ENCODE results near the gene ADAMTSL3. TPM values are rescaled to one million over a fixed set of nuclear protein-coding genes. Genes with fewer than 3 reads are reported as not detected.

Gene ADAMTSL3
- total RNA-seq, 1 experiment from 2014 or later = 1.8 TPM

DNA sequence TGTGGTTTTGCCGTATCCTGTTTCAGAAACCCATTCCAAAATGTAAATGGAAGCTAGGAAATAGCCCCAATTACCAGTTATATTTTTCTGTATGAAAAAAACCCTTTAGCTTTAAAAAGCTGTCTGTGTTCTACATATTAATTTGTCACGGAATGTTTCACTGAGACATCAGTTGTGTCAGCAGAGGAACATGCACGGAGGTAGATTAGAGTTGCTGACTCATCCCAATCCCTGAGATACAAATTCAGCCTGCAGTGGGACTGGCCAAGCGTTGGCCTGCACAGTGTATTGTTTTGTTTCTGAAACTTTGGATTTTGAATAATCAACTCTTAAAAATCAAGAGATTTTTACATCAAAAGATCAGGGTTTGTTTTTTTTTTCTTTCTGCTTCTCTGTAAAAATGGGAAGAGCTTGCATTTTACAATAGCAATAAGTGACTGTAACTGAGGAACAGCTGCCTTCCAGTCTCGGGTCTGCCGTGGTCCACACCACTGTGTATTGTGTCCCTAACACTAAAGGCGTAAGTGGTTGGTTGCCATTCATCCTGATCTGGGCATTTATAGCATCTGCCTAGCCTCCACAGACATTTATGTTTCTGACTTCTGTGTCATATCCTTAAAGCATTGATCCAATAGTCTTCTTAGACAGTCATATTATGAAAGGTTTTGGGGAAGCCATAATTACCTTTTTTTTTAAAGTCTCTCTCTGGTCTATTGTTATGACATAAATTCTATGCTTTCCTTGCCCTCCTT lies 218.1 kb downstream of the ADAMTSL3 start:
- Mint-ChIP-seq H3K36me3 (no peaks in the 10 kb centered on the region), H3K4me1 (no peaks in the 10 kb centered on the region), H3K4me3 (no peak overlapping the region), H3K9me3 (no peaks in the 10 kb centered on the region), H3K27me3 (ENCODE audit: low read depth) (no peaks in the 10 kb centered on the region), H3K27ac (no peak overlapping the region)
- no peak for ATAC-seq
- ChIA-PET CTCF (no interaction called here), POLR2A (no interaction called here)
- TF ChIP-seq SMAD4 (CRISPR knock-in tag; IDR thresholded peaks at IDR 0.05) = no peak
- no peak for DNase-seq (ENCODE audit: low spot score)

DNA sequence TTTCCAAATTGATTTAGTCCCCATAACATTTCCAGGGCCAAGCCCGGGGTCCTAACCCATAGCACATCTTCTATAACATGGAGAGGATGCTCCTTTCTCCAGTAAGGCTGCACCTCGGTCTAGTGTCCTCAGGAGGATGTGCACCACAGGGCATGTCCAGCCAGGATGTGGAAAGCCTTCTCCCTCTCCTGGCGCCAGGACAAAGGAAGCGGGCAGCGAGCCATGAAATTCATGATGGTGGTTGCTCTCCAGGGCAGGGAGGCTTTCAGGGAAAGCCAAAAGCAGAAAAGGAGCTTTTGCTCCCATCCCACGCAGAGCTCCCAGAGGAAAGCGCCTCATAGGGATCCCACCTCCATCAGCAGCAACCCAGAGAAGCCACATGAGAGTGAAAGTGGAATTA lies 220.0 kb downstream of the ADAMTSL3 start:
- Mint-ChIP-seq H3K27ac (no peak overlapping the region), H3K9me3 (no peaks in the 10 kb centered on the region), H3K4me1 (no peaks in the 10 kb centered on the region), H3K27me3 (ENCODE audit: low read depth) (no peaks in the 10 kb centered on the region), H3K4me3 (no peak overlapping the region), H3K36me3 (no peaks in the 10 kb centered on the region)
- no peak for DNase-seq (ENCODE audit: low spot score)
- no peak for ATAC-seq
- POLR2A ChIA-PET = no interaction called here
- CTCF ChIA-PET = no interaction called here
- TF ChIP-seq, protein P1, sequence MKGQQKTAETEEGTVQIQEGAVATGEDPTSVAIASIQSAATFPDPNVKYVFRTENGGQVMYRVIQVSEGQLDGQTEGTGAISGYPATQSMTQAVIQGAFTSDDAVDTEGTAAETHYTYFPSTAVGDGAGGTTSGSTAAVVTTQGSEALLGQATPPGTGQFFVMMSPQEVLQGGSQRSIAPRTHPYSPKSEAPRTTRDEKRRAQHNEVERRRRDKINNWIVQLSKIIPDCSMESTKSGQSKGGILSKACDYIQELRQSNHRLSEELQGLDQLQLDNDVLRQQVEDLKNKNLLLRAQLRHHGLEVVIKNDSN (CRISPR knock-in tag; IDR thresholded peaks at IDR 0.05) = no peak
- TF ChIP-seq, protein P2, sequence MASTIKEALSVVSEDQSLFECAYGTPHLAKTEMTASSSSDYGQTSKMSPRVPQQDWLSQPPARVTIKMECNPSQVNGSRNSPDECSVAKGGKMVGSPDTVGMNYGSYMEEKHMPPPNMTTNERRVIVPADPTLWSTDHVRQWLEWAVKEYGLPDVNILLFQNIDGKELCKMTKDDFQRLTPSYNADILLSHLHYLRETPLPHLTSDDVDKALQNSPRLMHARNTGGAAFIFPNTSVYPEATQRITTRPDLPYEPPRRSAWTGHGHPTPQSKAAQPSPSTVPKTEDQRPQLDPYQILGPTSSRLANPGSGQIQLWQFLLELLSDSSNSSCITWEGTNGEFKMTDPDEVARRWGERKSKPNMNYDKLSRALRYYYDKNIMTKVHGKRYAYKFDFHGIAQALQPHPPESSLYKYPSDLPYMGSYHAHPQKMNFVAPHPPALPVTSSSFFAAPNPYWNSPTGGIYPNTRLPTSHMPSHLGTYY (CRISPR knock-in tag; IDR thresholded peaks at IDR 0.05) = no peak
- TF ChIP-seq ELF4 (CRISPR knock-in tag; IDR thresholded peaks at IDR 0.05; ENCODE audit: low read depth) (no peak), CREB1 (CRISPR knock-in tag; IDR thresholded peaks at IDR 0.05) (no peak), ETV6 (CRISPR knock-in tag; IDR thresholded peaks at IDR 0.05) (no peak), ZNF416 (CRISPR knock-in tag; IDR thresholded peaks at IDR 0.05) (no peak), CREM (CRISPR knock-in tag; IDR thresholded peaks at IDR 0.05) (no peak)
- TF ChIP-seq, protein P3, sequence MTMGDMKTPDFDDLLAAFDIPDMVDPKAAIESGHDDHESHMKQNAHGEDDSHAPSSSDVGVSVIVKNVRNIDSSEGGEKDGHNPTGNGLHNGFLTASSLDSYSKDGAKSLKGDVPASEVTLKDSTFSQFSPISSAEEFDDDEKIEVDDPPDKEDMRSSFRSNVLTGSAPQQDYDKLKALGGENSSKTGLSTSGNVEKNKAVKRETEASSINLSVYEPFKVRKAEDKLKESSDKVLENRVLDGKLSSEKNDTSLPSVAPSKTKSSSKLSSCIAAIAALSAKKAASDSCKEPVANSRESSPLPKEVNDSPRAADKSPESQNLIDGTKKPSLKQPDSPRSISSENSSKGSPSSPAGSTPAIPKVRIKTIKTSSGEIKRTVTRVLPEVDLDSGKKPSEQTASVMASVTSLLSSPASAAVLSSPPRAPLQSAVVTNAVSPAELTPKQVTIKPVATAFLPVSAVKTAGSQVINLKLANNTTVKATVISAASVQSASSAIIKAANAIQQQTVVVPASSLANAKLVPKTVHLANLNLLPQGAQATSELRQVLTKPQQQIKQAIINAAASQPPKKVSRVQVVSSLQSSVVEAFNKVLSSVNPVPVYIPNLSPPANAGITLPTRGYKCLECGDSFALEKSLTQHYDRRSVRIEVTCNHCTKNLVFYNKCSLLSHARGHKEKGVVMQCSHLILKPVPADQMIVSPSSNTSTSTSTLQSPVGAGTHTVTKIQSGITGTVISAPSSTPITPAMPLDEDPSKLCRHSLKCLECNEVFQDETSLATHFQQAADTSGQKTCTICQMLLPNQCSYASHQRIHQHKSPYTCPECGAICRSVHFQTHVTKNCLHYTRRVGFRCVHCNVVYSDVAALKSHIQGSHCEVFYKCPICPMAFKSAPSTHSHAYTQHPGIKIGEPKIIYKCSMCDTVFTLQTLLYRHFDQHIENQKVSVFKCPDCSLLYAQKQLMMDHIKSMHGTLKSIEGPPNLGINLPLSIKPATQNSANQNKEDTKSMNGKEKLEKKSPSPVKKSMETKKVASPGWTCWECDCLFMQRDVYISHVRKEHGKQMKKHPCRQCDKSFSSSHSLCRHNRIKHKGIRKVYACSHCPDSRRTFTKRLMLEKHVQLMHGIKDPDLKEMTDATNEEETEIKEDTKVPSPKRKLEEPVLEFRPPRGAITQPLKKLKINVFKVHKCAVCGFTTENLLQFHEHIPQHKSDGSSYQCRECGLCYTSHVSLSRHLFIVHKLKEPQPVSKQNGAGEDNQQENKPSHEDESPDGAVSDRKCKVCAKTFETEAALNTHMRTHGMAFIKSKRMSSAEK (CRISPR knock-in tag; IDR thresholded peaks at IDR 0.05; ENCODE audit: borderline replicate concordance) = no peak
- TF ChIP-seq, protein P4, sequence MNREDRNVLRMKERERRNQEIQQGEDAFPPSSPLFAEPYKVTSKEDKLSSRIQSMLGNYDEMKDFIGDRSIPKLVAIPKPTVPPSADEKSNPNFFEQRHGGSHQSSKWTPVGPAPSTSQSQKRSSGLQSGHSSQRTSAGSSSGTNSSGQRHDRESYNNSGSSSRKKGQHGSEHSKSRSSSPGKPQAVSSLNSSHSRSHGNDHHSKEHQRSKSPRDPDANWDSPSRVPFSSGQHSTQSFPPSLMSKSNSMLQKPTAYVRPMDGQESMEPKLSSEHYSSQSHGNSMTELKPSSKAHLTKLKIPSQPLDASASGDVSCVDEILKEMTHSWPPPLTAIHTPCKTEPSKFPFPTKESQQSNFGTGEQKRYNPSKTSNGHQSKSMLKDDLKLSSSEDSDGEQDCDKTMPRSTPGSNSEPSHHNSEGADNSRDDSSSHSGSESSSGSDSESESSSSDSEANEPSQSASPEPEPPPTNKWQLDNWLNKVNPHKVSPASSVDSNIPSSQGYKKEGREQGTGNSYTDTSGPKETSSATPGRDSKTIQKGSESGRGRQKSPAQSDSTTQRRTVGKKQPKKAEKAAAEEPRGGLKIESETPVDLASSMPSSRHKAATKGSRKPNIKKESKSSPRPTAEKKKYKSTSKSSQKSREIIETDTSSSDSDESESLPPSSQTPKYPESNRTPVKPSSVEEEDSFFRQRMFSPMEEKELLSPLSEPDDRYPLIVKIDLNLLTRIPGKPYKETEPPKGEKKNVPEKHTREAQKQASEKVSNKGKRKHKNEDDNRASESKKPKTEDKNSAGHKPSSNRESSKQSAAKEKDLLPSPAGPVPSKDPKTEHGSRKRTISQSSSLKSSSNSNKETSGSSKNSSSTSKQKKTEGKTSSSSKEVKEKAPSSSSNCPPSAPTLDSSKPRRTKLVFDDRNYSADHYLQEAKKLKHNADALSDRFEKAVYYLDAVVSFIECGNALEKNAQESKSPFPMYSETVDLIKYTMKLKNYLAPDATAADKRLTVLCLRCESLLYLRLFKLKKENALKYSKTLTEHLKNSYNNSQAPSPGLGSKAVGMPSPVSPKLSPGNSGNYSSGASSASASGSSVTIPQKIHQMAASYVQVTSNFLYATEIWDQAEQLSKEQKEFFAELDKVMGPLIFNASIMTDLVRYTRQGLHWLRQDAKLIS (CRISPR knock-in tag; IDR thresholded peaks at IDR 0.05; ENCODE audit: borderline replicate concordance) = no peak
- TF ChIP-seq, protein P5, sequence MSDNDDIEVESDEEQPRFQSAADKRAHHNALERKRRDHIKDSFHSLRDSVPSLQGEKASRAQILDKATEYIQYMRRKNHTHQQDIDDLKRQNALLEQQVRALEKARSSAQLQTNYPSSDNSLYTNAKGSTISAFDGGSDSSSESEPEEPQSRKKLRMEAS (CRISPR knock-in tag; IDR thresholded peaks at IDR 0.05) = no peak
- TF ChIP-seq, protein P6, sequence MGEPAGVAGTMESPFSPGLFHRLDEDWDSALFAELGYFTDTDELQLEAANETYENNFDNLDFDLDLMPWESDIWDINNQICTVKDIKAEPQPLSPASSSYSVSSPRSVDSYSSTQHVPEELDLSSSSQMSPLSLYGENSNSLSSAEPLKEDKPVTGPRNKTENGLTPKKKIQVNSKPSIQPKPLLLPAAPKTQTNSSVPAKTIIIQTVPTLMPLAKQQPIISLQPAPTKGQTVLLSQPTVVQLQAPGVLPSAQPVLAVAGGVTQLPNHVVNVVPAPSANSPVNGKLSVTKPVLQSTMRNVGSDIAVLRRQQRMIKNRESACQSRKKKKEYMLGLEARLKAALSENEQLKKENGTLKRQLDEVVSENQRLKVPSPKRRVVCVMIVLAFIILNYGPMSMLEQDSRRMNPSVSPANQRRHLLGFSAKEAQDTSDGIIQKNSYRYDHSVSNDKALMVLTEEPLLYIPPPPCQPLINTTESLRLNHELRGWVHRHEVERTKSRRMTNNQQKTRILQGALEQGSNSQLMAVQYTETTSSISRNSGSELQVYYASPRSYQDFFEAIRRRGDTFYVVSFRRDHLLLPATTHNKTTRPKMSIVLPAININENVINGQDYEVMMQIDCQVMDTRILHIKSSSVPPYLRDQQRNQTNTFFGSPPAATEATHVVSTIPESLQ (CRISPR knock-in tag; IDR thresholded peaks at IDR 0.05) = no peak
- TF ChIP-seq, protein P7, sequence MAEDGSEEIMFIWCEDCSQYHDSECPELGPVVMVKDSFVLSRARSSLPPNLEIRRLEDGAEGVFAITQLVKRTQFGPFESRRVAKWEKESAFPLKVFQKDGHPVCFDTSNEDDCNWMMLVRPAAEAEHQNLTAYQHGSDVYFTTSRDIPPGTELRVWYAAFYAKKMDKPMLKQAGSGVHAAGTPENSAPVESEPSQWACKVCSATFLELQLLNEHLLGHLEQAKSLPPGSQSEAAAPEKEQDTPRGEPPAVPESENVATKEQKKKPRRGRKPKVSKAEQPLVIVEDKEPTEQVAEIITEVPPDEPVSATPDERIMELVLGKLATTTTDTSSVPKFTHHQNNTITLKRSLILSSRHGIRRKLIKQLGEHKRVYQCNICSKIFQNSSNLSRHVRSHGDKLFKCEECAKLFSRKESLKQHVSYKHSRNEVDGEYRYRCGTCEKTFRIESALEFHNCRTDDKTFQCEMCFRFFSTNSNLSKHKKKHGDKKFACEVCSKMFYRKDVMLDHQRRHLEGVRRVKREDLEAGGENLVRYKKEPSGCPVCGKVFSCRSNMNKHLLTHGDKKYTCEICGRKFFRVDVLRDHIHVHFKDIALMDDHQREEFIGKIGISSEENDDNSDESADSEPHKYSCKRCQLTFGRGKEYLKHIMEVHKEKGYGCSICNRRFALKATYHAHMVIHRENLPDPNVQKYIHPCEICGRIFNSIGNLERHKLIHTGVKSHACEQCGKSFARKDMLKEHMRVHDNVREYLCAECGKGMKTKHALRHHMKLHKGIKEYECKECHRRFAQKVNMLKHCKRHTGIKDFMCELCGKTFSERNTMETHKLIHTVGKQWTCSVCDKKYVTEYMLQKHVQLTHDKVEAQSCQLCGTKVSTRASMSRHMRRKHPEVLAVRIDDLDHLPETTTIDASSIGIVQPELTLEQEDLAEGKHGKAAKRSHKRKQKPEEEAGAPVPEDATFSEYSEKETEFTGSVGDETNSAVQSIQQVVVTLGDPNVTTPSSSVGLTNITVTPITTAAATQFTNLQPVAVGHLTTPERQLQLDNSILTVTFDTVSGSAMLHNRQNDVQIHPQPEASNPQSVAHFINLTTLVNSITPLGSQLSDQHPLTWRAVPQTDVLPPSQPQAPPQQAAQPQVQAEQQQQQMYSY (CRISPR knock-in tag; IDR thresholded peaks at IDR 0.05) = no peak
- TF ChIP-seq, protein P8, sequence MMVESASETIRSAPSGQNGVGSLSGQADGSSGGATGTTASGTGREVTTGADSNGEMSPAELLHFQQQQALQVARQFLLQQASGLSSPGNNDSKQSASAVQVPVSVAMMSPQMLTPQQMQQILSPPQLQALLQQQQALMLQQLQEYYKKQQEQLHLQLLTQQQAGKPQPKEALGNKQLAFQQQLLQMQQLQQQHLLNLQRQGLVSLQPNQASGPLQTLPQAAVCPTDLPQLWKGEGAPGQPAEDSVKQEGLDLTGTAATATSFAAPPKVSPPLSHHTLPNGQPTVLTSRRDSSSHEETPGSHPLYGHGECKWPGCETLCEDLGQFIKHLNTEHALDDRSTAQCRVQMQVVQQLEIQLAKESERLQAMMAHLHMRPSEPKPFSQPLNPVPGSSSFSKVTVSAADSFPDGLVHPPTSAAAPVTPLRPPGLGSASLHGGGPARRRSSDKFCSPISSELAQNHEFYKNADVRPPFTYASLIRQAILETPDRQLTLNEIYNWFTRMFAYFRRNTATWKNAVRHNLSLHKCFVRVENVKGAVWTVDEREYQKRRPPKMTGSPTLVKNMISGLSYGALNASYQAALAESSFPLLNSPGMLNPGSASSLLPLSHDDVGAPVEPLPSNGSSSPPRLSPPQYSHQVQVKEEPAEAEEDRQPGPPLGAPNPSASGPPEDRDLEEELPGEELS (CRISPR knock-in tag; IDR thresholded peaks at IDR 0.05) = no peak
